HG03280 (cell line): ENCODE results near the gene CFI.
"Not testable (repeated sequence)": the region's sequence is repeated elsewhere in the genome, so short reads cannot be mapped to it uniquely, and the experiment has no call there.

Source experiments
- ATAC-seq: cut with Tn5 transposase; IDR thresholded peaks from one replicate; pipeline ENCODE4 v1.9.1; 2021; ENCODE audit warnings: mild to moderate bottlenecking, moderate library complexity; ENCODE audit not compliant: unreplicated experiment

The CFI gene

DNA sequence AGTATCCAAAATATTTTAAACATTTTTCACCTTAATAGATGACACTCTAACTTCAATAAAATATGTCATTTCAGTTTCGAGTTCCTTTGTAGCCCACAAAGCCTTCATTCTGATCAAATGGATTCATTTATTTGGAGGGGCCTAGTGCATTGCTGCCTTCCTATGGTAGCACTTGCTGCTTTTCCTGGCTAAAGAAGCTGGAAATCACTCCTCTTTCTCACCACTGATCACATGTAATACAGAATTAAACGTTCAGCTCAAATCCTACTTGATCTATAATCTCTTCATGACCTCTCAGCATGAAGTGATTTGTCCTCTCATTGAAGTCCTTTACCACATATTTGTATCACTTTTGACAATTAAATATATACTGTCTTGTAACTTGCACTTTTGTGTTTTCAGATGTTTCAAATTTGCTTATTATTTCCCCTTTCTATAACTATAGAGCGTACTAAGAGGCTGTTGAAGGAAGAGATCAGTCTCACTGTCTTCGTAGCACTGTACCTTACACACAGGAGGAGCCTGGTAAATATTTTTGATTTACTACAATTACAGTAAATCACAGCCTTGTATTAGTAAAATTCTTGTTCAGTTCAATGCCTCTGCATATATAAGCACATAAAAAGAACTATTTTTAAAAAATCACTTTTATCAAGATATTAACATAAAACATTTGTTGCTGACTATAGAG is 555 bp downstream of the CFI start:
- ATAC-seq, result no peak

DNA sequence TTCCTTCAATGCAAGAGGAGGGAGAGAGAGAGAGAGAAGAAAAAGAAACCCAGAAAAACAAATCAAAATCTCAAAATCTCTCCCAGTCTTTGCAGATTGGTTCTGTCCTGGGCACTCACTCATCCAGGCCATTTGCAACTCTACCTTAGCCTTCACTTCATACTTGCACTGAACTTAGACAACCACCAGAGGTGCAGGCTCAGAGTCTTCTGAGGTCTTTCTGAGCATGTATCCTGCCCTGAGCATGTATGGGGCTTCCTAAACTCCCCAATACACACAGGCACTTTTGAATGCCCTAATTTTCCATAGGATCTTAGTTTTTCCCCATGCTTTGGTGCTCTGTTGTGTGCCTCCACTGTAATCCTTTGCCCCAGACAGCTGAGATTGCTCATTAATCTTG is 2.9 kb downstream of the CFI start:
- ATAC-seq, result no peak

DNA sequence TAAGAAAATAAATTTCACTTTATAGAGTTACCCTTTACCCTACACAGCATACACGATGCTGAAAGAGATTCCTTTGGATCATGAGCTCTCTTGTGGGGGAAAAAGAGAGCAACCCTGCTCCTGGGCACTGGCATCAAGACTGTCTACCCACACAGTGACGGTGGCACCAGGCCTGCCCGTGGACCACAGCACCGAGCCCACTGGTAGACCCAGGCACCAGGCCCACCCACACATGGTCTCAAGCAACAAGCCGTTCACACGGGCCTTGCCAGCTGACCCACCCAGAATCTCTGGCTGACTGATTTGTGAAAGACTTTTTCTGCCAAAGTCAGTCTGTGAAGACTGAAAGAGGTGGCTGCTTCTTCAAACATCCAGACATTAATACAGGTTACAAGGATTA is 6.7 kb downstream of the CFI start:
- no peak for ATAC-seq

DNA sequence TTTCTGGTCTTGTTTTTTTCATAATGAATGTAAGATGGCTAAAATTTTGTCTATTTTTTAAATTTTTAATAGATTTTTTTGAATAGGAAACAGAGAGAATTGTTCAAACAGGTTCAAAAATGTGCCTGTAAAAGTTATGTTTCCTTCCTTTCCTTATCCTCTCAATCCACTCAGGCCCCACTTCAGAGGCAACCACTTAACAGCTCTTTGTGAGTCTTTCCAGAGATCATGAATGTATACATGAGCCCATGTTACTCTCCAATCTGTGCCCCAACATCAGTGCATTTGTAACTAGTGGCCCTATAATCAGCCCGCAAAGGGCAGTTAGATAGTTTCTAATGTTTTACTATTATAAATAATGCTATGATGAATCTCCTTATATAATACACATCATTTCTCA is 14.0 kb downstream of the CFI start:
- ATAC-seq, result no peak

DNA sequence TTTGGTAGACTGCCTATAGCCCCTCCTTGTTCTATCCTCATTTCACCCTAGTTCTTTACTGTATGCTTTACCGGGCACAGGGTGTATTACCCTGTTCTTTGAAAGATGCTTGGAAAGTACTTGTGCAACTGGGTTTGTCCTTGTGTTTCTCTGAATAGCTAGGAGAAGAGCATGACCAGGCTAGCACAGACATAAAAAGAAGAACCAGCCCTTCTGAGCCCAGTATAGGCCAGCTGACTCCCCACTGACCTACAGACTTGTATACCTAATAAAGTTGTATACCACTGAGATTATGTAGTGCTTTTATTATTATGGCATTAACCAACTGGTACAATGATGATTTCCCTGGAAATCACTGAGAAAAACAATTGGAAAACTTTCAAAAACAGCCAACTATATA is 15.0 kb downstream of the CFI start:
- no peak for ATAC-seq

DNA sequence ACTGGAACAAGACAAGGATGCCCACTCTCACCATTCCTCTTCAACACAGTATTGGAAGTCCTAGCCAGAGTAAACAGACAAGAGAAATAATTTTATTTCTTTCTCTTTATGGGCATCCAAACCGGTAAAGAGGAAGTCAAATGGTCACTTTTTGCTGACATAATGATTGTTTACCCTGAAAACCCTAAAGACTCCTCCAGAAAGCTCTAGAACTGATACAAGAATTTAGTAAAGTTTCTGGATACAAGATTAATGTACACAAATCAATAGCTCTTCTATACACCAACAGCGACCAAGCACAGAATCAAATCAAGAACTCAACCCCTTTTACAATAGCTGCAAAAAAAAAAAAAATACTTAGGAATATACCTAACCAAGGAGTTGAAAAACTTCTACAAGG is 19.7 kb downstream of the CFI start:
- ATAC-seq, result not testable (repeated sequence)

DNA sequence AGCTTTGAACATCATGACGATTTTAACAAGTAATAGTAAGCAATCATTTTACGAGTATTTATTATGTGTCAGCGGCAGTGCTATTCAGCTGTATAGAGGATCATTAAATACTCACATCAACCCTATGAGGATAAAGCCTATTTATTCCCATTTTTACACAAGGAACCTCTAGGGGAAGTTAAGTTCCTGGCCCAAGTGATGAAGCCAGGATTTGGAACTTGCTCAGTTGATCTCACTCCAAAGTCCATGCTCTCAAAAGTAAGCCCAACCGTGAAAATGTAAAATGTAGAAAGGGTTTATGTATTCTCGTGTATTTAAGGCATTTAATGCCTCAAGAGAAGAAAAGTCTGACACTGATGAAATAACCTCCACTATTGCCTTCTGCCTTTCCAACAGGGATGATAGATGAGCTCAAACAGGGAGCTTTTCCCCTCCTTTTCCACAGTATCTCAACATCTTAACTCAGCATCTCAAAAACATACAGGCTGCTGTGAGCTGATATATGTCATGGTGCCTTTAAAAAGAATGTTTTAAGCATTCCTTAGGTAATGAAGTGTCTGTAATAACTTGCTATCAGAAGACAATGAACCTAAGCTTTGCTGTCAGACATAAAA is 36.9 kb downstream of the CFI start:
- no peak for ATAC-seq

DNA sequence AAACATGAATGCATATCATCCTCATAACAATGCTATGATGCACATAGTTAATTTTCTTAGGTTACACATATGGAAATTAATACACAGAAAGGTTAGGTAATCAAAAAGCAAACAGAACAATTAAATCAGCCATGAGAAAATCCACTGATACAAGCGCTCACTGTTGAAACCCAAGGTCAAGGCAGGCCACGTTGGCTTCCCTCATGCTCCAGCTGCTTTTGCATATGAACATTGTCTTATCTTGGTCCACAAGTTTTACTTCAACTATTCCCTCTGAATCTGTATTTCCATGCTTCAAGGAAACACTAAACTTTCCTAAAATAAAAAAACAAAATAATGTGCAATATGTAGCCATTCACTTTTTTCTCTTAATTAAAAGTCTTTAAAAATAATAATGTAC is 37.4 kb downstream of the CFI start:
- ATAC-seq, result no peak

DNA sequence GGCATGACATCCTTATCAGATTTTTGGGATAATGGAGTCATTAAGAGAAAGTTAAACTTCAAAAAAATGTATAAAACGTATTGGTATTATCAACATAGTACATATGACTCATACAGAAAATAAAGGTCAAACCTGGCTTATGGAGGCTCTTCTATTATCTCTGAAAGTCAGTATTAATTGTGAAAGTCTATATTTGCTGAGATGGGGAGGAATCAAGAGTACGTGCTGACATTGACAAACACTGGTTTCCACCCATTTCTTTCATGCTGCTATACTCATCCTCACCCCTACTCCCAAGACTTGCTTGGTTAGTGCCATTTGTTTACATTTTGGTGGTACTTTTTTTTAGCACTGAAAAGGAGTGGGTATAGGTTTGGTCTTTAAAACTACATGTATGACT is 41.1 kb downstream of the CFI start:
- ATAC-seq, result no peak

DNA sequence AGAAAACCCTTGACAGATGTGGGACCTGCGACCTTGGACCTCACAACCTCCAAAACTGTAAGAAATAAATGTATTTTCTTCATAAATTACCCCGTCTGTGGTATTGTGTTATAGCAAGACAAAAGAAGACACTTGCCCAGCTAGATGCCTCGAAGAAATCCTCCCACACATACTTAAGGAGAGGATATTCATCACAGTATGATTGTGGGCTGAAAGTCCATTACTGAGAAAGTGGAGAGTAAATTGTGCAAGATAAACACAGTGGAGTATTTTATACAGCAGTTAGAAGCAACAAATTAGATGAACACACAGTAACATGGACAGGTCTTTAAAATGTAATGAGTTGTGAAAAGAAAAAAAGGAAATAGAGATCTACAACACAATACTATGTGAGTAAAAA is 46.1 kb downstream of the CFI start:
- no peak for ATAC-seq

DNA sequence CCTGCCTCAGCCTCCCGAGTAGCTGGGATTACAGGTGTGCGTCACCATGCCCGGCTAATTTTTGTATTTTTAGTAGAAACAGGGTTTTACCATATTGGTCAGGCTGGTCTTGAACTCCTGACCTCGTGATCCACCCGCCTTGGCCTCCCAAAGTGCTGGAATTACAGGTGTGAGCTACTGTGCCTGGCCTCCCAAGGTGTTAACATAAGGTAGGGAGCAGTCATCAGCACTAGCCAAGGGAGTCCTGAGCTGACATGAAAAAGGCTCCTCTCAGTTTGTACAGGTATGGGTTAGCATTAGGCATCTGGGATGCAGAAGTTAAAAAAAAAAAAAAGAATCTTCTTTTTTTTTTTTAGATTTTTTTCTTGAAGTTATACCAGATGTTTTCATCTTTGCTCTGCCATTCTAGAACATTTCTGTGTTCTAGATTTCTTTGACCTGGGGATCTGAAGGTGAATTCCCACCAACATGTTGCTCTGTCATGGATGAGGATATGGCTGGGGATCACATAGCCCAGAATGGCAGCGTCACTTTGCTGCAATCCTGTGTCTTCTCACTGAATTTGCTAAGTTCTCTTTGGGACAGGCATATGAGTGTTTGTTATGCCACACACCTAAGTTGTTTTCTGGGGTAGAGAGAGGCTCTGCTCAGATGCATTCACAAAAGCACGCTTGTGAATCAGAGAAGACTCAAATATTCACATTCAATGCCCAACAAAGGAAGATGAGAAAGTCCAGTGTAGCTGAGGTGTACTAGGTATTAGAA is 47.5 kb downstream of the CFI start:
- no peak for ATAC-seq

DNA sequence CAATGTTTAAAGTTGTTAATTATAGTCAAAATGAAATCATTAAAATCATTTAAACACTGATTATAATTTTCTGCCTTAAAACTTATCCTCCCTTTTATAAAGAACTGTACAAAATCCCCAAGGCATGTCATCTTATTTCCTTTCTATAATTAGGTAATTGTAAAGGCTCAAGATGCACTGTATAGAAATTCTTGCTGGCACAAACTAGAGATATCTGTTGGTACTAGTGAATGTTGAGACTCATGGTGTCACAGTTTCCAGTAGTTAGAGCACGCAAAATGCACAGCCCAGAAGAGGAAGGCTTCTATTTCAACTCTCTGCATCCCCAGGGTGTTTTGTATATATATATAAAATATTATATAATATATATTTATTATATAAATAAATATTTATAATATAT is 49.3 kb downstream of the CFI start:
- ATAC-seq, result no peak

DNA sequence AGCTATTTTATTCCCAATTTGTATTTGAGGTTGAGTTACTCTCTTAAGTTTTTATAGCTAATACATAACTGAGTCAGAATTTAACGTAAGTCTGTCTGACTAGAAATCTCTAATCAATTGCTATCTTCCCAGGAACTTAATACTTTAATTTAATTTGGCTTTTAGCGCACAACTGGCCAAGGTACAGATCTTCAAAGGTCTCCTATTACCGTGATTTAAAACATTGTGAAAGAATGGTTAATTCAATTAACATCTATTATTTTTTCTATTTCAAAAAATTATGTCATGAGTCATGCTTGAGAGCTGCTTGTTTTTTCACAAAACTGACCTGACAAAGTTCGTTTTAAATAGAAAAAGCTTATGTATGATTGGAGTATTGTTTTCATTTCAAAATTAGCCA is 49.9 kb downstream of the CFI start:
- no peak for ATAC-seq

DNA sequence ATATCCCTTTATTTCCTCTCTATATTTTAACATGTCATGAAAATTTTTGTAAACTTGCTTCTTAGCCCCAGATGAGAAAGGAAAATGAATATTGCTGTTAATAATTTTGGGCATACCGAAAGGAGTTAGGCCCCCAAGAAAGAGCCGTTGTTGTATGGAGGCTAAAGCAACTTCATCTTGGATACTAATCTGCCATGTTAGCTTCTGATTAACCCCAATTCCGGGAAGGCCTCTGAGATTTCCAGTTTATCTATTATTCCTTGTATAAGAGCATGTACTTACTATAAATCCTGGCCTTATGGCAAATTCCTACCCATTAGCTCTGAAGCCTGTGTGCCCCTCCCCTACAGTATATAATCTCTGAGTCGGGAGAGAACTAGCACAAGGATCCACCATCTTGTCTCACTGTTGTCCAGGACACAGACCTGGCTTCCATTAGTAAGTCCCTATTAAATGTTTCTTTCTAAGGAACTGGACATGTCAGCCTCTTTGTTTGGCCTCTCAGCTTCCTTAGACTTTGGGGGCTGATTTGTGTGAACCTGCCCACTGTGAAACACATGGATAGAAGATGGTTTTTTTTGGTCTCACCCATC is 51.1 kb downstream of the CFI start:
- ATAC-seq, result no peak

DNA sequence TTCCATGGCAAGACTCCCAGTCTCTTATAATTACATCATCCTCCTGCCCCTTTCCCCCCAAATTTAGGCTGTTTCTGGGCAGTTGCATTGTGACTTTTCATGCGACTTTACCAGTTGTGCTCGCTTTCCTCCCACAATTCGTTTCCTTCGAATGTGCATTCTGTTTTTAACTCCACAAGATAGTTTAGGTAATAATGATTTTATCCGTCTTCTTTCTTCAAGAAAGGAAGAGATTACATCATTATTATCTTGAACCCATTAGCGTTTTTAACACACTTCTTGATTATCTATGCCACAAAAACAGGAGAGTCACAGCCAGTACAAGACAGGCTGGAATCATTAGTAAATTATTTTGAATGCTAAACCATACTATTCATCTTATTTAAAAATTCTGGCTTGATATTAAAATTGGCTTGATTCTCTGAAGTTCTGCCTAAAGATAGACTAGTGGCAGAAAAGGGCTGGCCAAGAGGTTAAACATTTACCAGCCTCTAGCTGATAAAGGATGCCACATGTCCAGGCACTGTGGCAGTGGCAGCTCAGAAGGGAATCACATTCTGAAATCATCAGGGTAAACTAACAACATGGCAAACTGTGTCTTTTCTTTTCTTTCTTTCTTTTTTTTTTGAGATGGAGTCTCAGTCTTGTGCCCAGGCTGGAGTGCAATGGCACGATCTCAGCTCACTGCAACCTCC is 52.3 kb downstream of the CFI start:
- ATAC-seq, result no peak

DNA sequence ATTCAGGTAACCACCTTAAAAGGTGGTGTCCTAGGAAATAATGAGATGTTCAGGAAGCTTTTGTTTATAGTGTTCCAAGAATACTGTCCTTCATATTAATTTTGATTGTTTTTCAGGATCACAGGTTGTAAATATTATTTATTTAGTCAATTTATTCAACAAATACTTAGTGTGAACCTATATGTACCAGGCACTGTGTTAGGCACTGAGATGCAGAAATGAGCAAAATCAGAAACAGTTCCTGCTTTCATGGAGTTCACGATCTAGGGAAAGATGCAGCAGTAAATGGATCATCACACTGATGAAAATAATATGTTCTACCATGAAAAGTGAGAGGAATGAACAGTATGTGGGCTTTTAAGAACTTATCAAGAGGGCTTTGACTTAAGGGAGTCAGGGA is 53.7 kb downstream of the CFI start:
- ATAC-seq, result no peak

DNA sequence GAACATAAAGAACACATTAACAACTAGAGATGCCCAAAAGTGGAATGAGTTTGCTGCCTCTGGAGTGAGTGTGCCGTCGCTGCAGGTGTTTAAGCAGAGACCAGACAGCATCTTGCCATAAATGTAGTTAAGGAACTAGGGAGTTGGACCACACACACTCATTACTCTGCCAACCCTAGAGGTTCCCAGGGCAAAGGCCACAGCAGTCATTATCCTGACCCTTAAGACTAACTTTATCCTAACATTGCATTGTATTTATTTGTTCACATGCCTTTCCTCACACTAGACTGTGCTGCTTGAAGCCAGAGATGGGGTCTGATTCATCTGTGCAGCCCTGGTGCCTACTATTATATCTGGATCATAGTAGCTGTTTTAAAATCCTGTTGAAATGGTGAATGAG is 55.1 kb downstream of the CFI start:
- no peak for ATAC-seq

DNA sequence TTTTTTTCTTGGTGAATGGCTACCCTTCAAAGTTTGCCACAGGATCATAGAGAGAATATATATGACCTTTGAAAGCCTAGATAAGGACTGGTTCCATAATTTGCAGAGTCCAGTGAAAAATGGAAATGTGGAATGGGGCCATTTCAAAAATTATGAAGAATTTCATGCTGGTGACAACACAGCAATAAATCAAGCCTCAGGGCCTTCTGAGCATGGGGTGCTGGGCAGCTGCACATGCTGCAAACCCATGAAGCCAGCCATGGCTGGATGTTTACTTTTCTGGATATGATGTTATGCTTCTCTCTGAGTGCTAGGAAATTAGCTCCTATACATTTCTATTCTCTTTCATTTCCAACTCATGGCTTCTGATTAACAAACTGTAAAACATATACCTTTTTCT is 56.0 kb downstream of the CFI start:
- ATAC-seq, result no peak

DNA sequence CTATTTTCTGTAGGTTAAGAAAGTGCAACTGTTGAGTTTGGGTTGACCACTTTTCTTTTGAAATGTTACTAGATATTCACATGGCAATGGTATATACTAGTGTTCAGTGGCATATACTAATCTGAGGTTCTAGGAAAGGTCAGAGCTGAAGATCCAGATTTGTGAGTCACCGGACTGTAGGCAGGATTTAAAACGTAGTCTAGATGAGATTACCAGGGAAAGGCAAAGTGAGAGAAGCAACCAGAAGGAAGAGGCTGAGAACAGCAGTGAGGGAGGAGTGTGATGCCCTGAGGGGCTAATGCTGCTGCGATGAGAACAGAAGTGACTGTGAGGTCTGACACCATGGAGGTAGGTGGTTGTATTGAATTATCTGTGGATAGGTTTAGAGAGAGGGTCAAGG is 62.3 kb downstream of the CFI start:
- no peak for ATAC-seq

DNA sequence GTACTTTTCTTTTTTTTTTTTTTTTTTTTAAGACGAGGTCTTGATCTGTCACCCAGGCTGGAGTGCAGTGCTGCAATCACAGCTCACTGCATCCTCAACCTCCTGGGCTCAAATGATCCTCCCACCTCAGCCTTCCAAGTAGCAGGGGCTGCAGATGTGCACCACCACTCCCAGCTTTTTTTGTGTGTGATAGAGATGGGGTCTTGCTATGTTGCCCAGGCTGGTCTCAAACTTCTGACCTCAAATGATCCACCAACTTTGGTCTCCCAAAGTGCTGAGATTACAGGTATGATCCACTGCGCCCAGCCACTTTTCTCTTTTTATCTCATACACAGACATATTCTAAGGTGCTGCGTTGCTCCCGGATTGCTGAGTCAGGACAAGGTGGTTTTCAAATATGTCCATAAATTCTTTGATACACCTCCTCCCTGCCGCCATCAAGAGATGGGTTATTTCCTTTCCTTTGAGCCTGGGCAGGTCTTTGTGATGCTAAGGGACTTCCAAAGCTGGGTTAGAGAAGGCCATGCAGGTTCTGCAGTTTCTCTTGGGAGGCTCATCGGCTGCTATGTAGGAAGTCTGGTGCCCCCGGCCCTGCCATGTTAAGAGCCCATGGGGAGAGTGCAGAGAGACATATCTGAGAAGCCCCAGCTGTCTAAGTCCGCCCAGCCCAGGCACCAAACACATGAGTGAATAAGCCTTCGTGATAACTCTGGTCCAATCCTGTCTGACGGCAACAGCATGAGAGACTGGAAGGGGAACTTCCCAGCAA is 63.5 kb downstream of the CFI start:
- ATAC-seq, result no peak
